GM12878 (cell line): ENCODE measurements around the gene SLC35E1.

ENCODE experiments used
- CHD1 ChIP-seq: IDR thresholded peaks from 2 replicates; pipeline ENCODE4 v1.6.1; 2012; ENCODE audit warnings: low read depth, low read length, improper control_type of control experiment
- CTCF ChIP-seq, 3 experiments: IDR thresholded peaks in 2 of 3; conservative IDR thresholded peaks in 1 of 3; 2 replicates each; pipeline ENCODE4 v1.5.1; 2011; ENCODE audit warnings: low read depth in 3 of 3, low read length in 3 of 3, mild to moderate bottlenecking in 3 of 3, control low read depth in 2 of 3, moderate library complexity in 2 of 3, inconsistent platforms in 1 of 3, mixed read lengths in 1 of 3; ENCODE audit not compliant: control insufficient read depth in 2 of 3, insufficient read depth in 1 of 3; ENCODE audit errors: extremely low read depth in 1 of 3
- GABPA ChIP-seq: IDR thresholded peaks from 2 replicates; pipeline ENCODE4 v1.6.1; 2014; ENCODE audit warnings: antibody characterized with exemption, low read depth, mild to moderate bottlenecking, inconsistent platforms
- POLR2AphosphoS5 ChIP-seq: IDR thresholded peaks from 2 replicates; pipeline ENCODE4 v1.6.1; 2011; ENCODE audit warnings: mild to moderate bottlenecking, low read length, inconsistent platforms
- REST ChIP-seq: IDR thresholded peaks from 2 replicates; pipeline ENCODE4 v1.6.1; 2012; ENCODE audit warnings: mild to moderate bottlenecking, low read depth, low read length
- SMAD1 ChIP-seq: fragments of 450-650 bp; IDR thresholded peaks from 2 replicates; pipeline ENCODE4 v1.6.1; 2018; ENCODE audit warnings: mild to moderate bottlenecking, low read depth; ENCODE audit not compliant: partially characterized antibody
- SRF ChIP-seq, 2 experiments: IDR thresholded peaks; 2 replicates each; pipeline ENCODE4 v1.6.1; 2011; ENCODE audit warnings: low read depth in 2 of 2, low read length in 2 of 2, mild to moderate bottlenecking in 1 of 2, moderate library complexity in 1 of 2
- TAF1 ChIP-seq: IDR thresholded peaks from 2 replicates; pipeline ENCODE4 v1.6.1; 2011; ENCODE audit warnings: mild to moderate bottlenecking, low read depth, low read length, borderline replicate concordance
- TBL1XR1 ChIP-seq: IDR thresholded peaks from 2 replicates; pipeline ENCODE4 v1.6.1; 2012; ENCODE audit warnings: low read depth, low read length, improper control_type of control experiment
- TCF12 ChIP-seq: IDR thresholded peaks from 2 replicates; pipeline ENCODE4 v1.6.1; 2011; ENCODE audit warnings: low read depth, mild to moderate bottlenecking, low read length
- TCF3 ChIP-seq: IDR thresholded peaks from 2 replicates; pipeline ENCODE4 v1.6.1; 2012; ENCODE audit warnings: low read depth, mild to moderate bottlenecking, low read length, borderline replicate concordance; ENCODE audit not compliant: insufficient read depth
- ZBED1 ChIP-seq: IDR thresholded peaks from 2 replicates; pipeline ENCODE4 v1.6.1; 2016; ENCODE audit warnings: borderline replicate concordance
- ZNF217 ChIP-seq: fragments of 450-650 bp; IDR thresholded peaks from 2 replicates; pipeline ENCODE4 v1.6.1; 2017; ENCODE audit warnings: antibody characterized with exemption, mild to moderate bottlenecking

GRCh38 chr19:16621165-16621800, 49.1 kb upstream of the SLC35E1 start:
- no peak for TF ChIP-seq REST
- no peak for TF ChIP-seq CTCF (IDR thresholded peaks at IDR 0.05 in 2 of 3, conservative IDR thresholded peaks at IDR 0.05 in 1 of 3; ENCODE audit: control insufficient read depth in 2 of 3, extremely low read depth in 1 of 3, insufficient read depth in 1 of 3, low read depth in 3 of 3, low read length in 3 of 3)
- no peak for TF ChIP-seq POLR2AphosphoS5
- TF ChIP-seq TCF3 = no peak
- no peak for TF ChIP-seq SMAD1
- TF ChIP-seq GABPA = no peak
- no peak for TF ChIP-seq TBL1XR1
- no peak for TF ChIP-seq TAF1
- no peak for TF ChIP-seq ZNF217
- TF ChIP-seq SRF (IDR thresholded peaks at IDR 0.05; ENCODE audit: low read depth in 2 of 2, low read length in 2 of 2) = no peak
- TF ChIP-seq TCF12 = no peak
- no peak for TF ChIP-seq ZBED1
- TF ChIP-seq CHD1 = no peak
